ENCODE data around the gene FGF3. TPM values are rescaled to one million over a fixed set of nuclear protein-coding genes. Genes with fewer than 3 reads are reported as not detected.

FGF3 gene
- total RNA-seq, 1 donor from 2014 or later, result not detected

DNA sequence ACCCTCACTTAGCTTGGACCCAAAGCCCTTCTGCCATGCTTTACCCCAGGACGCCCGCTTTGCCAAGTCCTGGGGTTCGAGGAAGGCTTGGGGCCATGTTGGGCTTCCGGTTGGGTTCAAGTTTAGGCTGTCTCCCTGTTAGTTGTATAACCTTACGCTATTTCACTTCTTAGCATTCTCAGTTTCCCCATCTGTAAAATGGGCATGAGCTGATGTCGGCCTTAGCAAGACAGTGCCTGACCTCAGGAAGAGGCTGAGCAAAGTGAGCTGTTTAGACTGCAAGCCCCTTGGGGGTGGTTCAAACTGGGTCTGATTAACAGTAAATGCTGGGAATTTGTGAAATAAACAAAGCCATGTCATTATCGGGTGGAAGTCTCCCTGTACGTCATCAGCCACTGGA is 40.8 kb downstream of the FGF3 start:
- H3K27ac Mint-ChIP-seq (ENCODE audit: unreplicated experiment), result no peak overlapping the region
- peaks cover 60% of the 10 kb centered on the region for H3K27me3 Mint-ChIP-seq (ENCODE audit: low read depth)
- DNase-seq (ENCODE audit: low read depth, low spot score), result no peak
- H3K4me3 Mint-ChIP-seq, result no peak overlapping the region
- H3K36me3 Mint-ChIP-seq (ENCODE audit: low read depth), result no peaks in the 10 kb centered on the region
- TF ChIP-seq, protein P1, sequence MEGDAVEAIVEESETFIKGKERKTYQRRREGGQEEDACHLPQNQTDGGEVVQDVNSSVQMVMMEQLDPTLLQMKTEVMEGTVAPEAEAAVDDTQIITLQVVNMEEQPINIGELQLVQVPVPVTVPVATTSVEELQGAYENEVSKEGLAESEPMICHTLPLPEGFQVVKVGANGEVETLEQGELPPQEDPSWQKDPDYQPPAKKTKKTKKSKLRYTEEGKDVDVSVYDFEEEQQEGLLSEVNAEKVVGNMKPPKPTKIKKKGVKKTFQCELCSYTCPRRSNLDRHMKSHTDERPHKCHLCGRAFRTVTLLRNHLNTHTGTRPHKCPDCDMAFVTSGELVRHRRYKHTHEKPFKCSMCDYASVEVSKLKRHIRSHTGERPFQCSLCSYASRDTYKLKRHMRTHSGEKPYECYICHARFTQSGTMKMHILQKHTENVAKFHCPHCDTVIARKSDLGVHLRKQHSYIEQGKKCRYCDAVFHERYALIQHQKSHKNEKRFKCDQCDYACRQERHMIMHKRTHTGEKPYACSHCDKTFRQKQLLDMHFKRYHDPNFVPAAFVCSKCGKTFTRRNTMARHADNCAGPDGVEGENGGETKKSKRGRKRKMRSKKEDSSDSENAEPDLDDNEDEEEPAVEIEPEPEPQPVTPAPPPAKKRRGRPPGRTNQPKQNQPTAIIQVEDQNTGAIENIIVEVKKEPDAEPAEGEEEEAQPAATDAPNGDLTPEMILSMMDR (conservative IDR thresholded peaks at IDR 0.05), result no peak
- H3K4me1 Mint-ChIP-seq, result no peaks in the 10 kb centered on the region
- no peaks in the 10 kb centered on the region for H3K9me3 Mint-ChIP-seq

DNA sequence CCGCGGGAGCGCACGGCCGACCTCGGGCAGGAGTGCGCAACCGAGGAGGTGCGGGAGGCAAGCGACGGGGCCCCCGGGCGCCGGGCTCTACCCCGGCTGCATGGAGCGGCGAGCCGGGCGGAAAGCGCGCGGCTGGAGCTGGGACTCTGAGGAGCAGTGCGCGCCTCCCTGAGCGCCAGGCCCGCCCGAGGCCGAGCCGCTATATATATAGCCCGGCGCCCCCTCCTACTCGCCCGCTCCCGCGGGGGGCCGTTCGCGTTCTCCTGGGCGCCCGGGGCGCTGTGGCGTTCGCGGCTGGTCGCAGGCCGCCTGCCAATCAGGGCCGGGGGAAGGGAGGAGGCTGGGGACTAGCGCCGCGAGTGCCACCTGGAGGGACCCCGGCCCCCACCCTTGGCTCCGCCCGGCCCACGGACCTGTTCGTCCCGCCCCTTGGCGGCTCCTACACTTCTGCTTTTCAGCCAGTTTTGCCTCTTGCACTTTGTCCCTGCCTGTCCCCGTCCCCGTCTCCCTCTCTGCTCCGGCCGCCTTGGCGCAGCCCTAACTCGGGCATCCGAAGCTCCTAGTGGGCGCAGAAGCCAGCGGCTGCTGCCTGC is 44.0 kb downstream of the FGF3 start, which contains the start of gene FGF4:
FGF4 (minus strand) TSS at position 179 of the 593 bp plus-strand sequence. CDS start 257 bp downstream, outside the sequence.
- no peaks in the 10 kb centered on the region for H3K36me3 Mint-ChIP-seq (ENCODE audit: low read depth)
- no peak within 1 kb of the TSS for H3K27ac Mint-ChIP-seq (ENCODE audit: unreplicated experiment)
- no peak for DNase-seq (ENCODE audit: low read depth, low spot score)
- no peaks in the 10 kb centered on the region for H3K4me1 Mint-ChIP-seq
- no peak within 1 kb of the TSS for H3K4me3 Mint-ChIP-seq
- TF ChIP-seq, protein P1 (conservative IDR thresholded peaks at IDR 0.05), result no peak
- no peaks in the 10 kb centered on the region for H3K9me3 Mint-ChIP-seq
- peaks cover 76% of the 10 kb centered on the region for H3K27me3 Mint-ChIP-seq (ENCODE audit: low read depth)

- Mint-ChIP-seq H3K4me1 (no peaks in the 10 kb centered on the region), H3K9me3 (no peaks in the 10 kb centered on the region), H3K36me3 (ENCODE audit: low read depth) (no peaks in the 10 kb centered on the region), H3K4me3 (no peak overlapping the region), H3K27ac (ENCODE audit: unreplicated experiment) (no peak overlapping the region), H3K27me3 (ENCODE audit: low read depth) (peaks cover 74% of the 10 kb centered on the region)
- DNase-seq (ENCODE audit: low read depth, low spot score), result no peak
- TF ChIP-seq, protein P1 (conservative IDR thresholded peaks at IDR 0.05), result no peak
Observed at GRCh38 chr11:69774354-69775162, 44.7 kb downstream of the FGF3 start.

GRCh38 chr11:69773626-69774353 is 45.4 kb downstream of the FGF3 start:
- no peaks in the 10 kb centered on the region for H3K4me1 Mint-ChIP-seq
- peaks cover 78% of the 10 kb centered on the region for H3K27me3 Mint-ChIP-seq (ENCODE audit: low read depth)
- H3K27ac Mint-ChIP-seq (ENCODE audit: unreplicated experiment), result no peak overlapping the region
- no peak for DNase-seq (ENCODE audit: low read depth, low spot score)
- no peaks in the 10 kb centered on the region for H3K36me3 Mint-ChIP-seq (ENCODE audit: low read depth)
- TF ChIP-seq, protein P1 (conservative IDR thresholded peaks at IDR 0.05), result no peak
- H3K4me3 Mint-ChIP-seq, result no peak overlapping the region
- no peaks in the 10 kb centered on the region for H3K9me3 Mint-ChIP-seq

- Mint-ChIP-seq H3K36me3 (ENCODE audit: low read depth) (no peaks in the 10 kb centered on the region), H3K9me3 (no peaks in the 10 kb centered on the region), H3K4me3 (no peak overlapping the region), H3K27me3 (ENCODE audit: low read depth) (peaks cover 69% of the 10 kb centered on the region), H3K27ac (ENCODE audit: unreplicated experiment) (no peak overlapping the region), H3K4me1 (no peaks in the 10 kb centered on the region)
- TF ChIP-seq, protein P1 (conservative IDR thresholded peaks at IDR 0.05), result no peak
- DNase-seq (ENCODE audit: low read depth, low spot score), result no peak
Observed at GRCh38 chr11:69771466-69771865, 47.8 kb downstream of the FGF3 start.

Measured in neural crest cell (in vitro differentiated cells).